Germinal center (tissue), 1 donor: ENCODE results near the gene PPP1R8.
A peak's percentile ranks its signal among the peaks of the same experiment; 100 is the strongest.
"Not testable (repeated sequence)": the region's sequence is repeated elsewhere in the genome, so short reads cannot be mapped to it uniquely, and the experiment has no call there.

ENCODE experiments used
- DNase-seq: peaks from one replicate; pipeline ENCODE4 v3.0.0; 2012; ENCODE audit warnings: mixed read lengths, low spot score

Gene PPP1R8

GRCh38 chr1:27832762-27833161 is 2.2 kb downstream of the PPP1R8 start:
- no peak for DNase-seq

- DNase-seq, result no peak
These were observed 2.9 kb downstream of the PPP1R8 start for GRCh38 chr1:27833470-27833869.

- DNase-seq, result no peak
These were observed 4.5 kb downstream of the PPP1R8 start for GRCh38 chr1:27835046-27835445.

DNA sequence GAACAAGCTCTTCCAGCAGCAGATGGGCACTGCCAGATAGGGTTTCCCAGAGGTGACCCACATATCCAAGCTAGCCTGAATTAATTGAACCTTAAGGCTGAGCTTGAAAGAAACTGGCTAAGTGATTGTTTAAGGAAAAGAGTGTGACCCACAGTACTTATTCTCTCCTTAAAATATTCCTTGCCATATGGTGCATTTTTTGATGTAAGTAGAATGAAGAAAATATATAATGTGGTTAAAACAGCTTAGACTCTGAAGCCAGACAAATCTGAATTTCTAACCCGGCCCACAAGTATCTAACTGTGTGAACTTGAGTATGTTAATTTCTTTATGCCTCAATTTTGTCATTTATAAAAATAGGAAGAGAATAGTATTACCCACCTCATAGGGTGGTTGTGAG is 4.9 kb downstream of the PPP1R8 start:
- DNase-seq, result no peak

GRCh38 chr1:27849951-27850350 is 19.4 kb downstream of the PPP1R8 start:
- DNase-seq, result no peak

GRCh38 chr1:27855085-27855484 is 24.5 kb downstream of the PPP1R8 start:
- no peak for DNase-seq

DNA sequence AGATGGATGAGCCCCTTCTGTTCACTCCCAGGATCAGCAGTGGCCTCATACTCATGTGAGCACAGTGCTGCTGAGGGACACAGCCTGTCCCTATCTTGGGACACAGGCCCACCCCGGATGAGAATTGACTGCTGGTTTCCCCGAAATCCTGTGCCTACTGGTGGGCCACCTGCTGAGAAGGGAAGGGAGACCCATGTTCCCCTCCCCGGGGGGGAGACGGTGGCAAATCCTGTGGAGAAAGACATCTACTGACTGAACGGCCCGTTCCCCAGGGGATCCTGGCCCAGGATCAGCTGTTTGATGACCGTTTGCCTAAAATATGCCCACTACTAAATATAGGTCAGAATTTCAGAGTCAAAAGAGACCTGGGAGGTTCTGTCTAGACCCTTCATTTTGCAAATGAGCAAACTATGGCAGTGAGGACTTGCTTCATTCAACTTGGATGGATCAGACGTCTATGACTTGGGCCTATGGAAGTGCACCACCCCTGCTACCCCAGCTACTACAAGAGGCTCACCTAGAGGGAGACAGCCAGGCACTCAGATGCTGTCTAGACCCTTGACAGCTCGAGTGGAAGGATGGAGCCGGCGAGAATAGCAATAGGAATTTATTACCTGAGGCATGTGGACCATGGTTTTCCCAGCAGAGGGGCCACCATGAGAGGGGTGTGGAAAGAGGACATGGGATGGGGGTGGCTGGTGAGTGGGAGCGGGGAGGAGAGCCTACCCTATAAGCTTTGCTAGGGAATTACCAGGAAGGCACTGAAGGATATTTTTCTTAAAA is 26.2 kb downstream of the PPP1R8 start:
- no peak for DNase-seq

- DNase-seq, result not testable (repeated sequence)
These were observed 27.0 kb downstream of the PPP1R8 start for GRCh38 chr1:27857552-27857951.

- peak; percentile 80 for DNase-seq
These were observed 27.7 kb downstream of the PPP1R8 start for GRCh38 chr1:27858072-27858948.

DNA sequence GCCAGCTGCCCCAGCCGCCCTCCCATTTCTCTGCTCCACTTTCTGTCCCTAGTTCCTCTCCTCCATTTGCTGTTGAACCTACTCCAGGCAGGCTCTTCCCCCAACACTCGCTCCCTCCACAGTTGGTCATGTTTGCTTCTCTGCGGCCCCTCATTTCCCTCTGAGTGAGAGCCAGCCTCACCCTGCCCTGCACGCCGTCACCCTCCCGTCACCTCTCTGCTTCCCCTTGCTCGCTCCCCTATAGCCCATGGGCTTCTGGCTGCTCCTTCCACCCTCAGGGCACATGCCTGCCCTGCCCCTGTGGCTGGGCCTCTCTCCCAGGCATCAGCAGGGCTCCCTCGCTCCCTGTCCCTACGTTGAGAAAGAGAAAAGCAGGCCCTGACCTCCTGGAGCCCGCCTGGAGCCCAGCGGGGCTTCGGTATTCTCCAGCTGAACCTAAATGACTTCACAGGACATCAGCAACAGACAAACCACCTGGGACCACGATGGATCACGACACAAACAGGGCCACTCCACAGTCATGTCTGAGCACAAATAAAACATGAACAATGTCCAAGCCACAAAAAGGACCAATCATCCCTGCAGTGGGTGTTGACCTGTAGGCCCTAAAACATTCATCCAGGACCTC is 28.5 kb downstream of the PPP1R8 start:
- DNase-seq, result no peak

- DNase-seq, result no peak
These were observed 30.9 kb downstream of the PPP1R8 start for GRCh38 chr1:27861436-27861835.

GRCh38 chr1:27862004-27862403 is 31.4 kb downstream of the PPP1R8 start:
- DNase-seq, result no peak

- DNase-seq, result peak; percentile 59
These were observed 32.3 kb downstream of the PPP1R8 start for GRCh38 chr1:27862671-27863537.

DNA sequence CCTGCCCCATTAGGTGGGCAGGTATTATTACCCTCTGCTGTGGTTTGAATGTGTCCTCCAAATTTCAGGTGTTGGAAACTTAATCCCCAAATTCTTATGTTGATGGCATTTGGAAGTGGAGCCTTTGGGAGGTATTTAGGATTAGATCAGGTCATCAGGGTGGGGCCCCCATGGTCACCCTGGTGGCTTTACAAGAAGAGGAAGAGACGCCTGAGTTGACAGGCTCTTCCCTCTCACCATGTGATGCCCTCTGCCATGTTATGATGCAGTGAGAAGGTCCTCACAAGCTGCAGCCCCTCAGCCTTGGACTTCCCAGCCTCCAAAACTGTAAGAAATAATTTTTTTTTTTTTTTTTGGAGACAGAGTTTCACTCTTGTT is 32.9 kb downstream of the PPP1R8 start:
- no peak for DNase-seq

GRCh38 chr1:27864264-27864895 is 33.8 kb downstream of the PPP1R8 start:
- DNase-seq, result peak; percentile 31

- no peak for DNase-seq
These were observed 35.2 kb downstream of the PPP1R8 start for GRCh38 chr1:27865821-27866220.

DNA sequence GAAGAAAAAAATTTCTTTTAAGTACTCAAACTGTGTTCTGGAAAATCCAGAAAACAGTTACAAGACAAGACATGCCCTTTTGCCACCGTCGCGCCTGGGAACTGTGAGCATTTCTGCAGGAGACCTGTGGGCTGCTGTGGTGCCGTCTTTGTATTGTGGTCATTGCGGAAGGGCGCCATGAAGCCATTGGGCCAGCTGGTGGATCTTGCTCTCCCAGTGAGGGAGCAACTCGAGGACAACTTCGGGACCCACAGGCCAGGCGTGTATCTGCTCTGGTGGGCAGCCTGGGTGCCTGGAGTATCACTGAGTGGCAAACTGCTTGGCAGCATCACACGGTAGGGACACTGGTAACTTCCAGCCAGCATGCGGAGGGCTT is 38.0 kb downstream of the PPP1R8 start:
- no peak for DNase-seq

DNA sequence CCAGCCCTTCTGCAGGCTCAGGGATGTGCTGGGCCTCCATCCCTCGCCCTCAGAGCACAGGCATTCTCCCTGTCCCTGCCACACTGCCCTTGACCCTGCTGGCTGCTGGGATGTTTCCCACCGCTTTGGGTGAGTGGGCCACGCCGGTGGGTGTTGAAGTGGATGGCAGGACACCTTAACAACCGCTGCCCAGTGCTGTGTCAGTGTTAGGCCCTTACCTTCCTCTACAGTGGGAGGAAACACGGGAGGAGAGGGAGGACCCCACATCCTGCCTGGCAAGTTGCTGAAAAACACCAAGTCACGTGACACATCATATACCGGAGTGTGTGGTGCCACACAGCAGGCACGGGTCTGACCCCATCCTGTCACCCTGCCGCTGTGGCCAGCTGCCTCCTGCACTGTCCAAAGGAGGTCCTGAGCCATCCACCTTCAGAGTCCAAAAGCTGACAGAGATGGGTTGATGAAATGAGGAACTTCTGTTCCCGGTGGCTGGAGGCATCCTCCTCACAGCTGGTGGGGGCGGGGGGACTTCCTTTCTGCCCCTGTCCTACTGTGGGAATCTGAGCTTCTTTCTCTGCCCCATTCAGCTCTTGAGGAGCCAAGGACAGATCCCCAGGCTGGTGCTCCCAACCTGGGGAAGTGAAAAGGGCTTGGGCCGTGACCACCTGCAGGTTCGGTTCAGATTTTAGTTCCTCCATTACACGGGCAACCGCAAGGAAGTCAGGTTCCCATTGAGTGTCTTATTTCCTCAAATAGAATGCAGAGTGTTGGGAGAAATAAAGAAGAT is 38.5 kb downstream of the PPP1R8 start:
- peak; percentile 53 for DNase-seq

DNA sequence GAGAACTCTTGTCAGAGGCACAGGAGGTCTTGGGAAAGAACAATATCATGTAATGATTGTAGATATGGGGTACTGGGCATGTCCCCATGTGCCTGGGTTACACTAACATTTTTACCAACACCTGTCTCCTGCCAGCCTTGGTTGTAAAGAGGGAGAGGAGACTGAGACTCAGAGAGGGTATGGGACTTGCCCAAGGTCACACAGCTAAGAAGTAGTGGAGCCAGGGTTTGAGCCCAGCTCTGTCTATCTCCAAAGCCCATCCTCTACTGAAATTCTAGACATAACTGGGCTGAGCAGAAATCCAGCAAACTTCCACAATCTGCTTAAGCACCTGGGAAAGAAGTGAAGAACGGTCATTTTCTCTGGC is 39.1 kb downstream of the PPP1R8 start:
- DNase-seq, result no peak

- DNase-seq, result not testable (repeated sequence)
These were observed 40.5 kb downstream of the PPP1R8 start for GRCh38 chr1:27871076-27871475.
